ENCODE data around the gene PDSS2.

GRCh38 chr6:107231243-107231642, 228.1 kb downstream of the PDSS2 start:
- TF ChIP-seq CTCF (IDR thresholded peaks at IDR 0.05) (no peak), EZH2 (IDR thresholded peaks at IDR 0.05) (no peak), EZH2phosphoT487 (IDR thresholded peaks at IDR 0.05) (no peak)
